GM18502 (cell line): Measurements from ENCODE around the gene GUCA2A.

Experiments used
- ATAC-seq: cut with Tn5 transposase; IDR thresholded peaks from one replicate; pipeline ENCODE4 v1.9.1; 2021; ENCODE audit warnings: mild to moderate bottlenecking; ENCODE audit not compliant: unreplicated experiment, poor library complexity

The GUCA2A gene

GRCh38 chr1:42178249-42178648, 13.7 kb upstream of the GUCA2A start:
- ATAC-seq, result no peak

GRCh38 chr1:42177541-42177981, 13.0 kb upstream of the GUCA2A start:
- no peak for ATAC-seq

- ATAC-seq, result no peak
Measured at GRCh38 chr1:42176902-42177519, 12.5 kb upstream of the GUCA2A start.

- no peak for ATAC-seq
Measured at GRCh38 chr1:42175314-42176054, 10.9 kb upstream of the GUCA2A start.

GRCh38 chr1:42173961-42174735, 9.6 kb upstream of the GUCA2A start:
- no peak for ATAC-seq

GRCh38 chr1:42173155-42173933, 8.8 kb upstream of the GUCA2A start:
- ATAC-seq, result no peak

GRCh38 chr1:42172381-42173133, 8.0 kb upstream of the GUCA2A start:
- ATAC-seq, result no peak

- no peak for ATAC-seq
Measured at GRCh38 chr1:42171679-42172266, 7.2 kb upstream of the GUCA2A start.

GRCh38 chr1:42170779-42171621, 6.5 kb upstream of the GUCA2A start:
- ATAC-seq, result no peak

- no peak for ATAC-seq
Measured at GRCh38 chr1:42168763-42169162, 4.2 kb upstream of the GUCA2A start.

- ATAC-seq, result no peak
Measured at GRCh38 chr1:42168391-42168670, 3.8 kb upstream of the GUCA2A start.

- no peak for ATAC-seq
Measured at GRCh38 chr1:42167611-42168390, 3.3 kb upstream of the GUCA2A start.

- ATAC-seq, result no peak
Measured at GRCh38 chr1:42165511-42166210, 1.1 kb upstream of the GUCA2A start.

GRCh38 chr1:42163536-42164503, 725 bp downstream of the GUCA2A start:
- no peak for ATAC-seq

- ATAC-seq, result no peak
Measured at GRCh38 chr1:42163114-42163513, 1.4 kb downstream of the GUCA2A start.

- ATAC-seq, result no peak
Measured at GRCh38 chr1:42162181-42162580, 2.4 kb downstream of the GUCA2A start.
